D721Med (cell line): ENCODE measurements around the gene KRT20.
"Not testable (repeated sequence)": the region's sequence is repeated elsewhere in the genome, so short reads cannot be mapped to it uniquely, and the experiment has no call there.

Experiments
- DNase-seq: peaks from one replicate; pipeline ENCODE4 v3.0.0; 2011; ENCODE audit warnings: low spot score; ENCODE audit not compliant: insufficient read length
- FAIRE-seq: peaks from 2 replicates; lab custom pipeline; 2011; peaks lifted over from hg19 to GRCh38; lab: Jason Lieb, UNC
- CTCF ChIP-seq: IDR thresholded peaks from 2 replicates; pipeline ENCODE4 v1.5.1; 2012; ENCODE audit warnings: mild to moderate bottlenecking, control low read depth; ENCODE audit not compliant: insufficient read depth; ENCODE audit errors: missing control alignments

Gene KRT20

GRCh38 chr17:40884708-40885512 is at the start of gene KRT20:
KRT20 (minus strand) TSS chr17:40885242; CDS start chr17:40885185, 57 bp downstream.
- DNase-seq (no peak), FAIRE-seq (no peak)
- TF ChIP-seq CTCF = no peak

- DNase-seq = no peak
- TF ChIP-seq CTCF = no peak
- FAIRE-seq = no peak
Measured at GRCh38 chr17:40932608-40933007, 47.6 kb upstream of the KRT20 start.

- FAIRE-seq (no peak), DNase-seq (no peak)
- TF ChIP-seq CTCF = no peak
Measured at GRCh38 chr17:40931311-40931710, 46.3 kb upstream of the KRT20 start.

- TF ChIP-seq CTCF = no peak
- FAIRE-seq = no peak
- no peak for DNase-seq
Measured at GRCh38 chr17:40926341-40926740, 41.3 kb upstream of the KRT20 start.

- no peak for TF ChIP-seq CTCF
- no peak for FAIRE-seq
- DNase-seq = no peak
Measured at GRCh38 chr17:40922239-40922638, 37.2 kb upstream of the KRT20 start.

- DNase-seq (no peak), FAIRE-seq (no peak)
- no peak for TF ChIP-seq CTCF
Measured at GRCh38 chr17:40921026-40921425, 36.0 kb upstream of the KRT20 start.

- DNase-seq, FAIRE-seq: not testable (repeated sequence)
Measured at GRCh38 chr17:40917116-40917515, 32.1 kb upstream of the KRT20 start.
